ENCODE results near the gene ADGRL1.

The ADGRL1 gene

DNA sequence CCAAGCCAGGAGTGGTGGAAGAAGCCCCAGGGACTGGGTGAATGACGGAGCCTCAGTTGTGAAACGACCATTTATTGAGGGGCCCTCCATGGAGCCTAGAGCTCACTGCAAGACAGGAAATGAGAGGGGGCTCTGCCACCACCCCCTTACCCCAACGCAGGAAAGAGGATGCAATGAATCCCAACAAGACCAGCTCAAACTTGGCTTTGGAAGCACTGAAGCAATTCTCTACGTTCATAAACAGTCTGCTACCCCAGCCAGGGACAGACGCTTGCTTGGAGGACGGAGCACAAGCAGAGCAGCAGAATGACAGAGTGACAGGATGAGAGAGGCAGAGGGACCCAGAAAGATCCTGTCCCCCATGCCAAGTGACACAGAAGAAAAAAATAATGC, 89.4 kb downstream of the ADGRL1 start:
- TF ChIP-seq FOXP2 (optimal IDR thresholded peaks at IDR 0.05; ENCODE audit: borderline replicate concordance, extremely low read depth, extremely low read length, insufficient read depth) (no peak), SIN3A (IDR thresholded peaks at IDR 0.05; ENCODE audit: borderline replicate concordance, insufficient read depth, low read length) (no peak), POLR2AphosphoS5 (IDR thresholded peaks at IDR 0.05; ENCODE audit: low read depth, low read length) (no peak), TAF1 (IDR thresholded peaks at IDR 0.05; ENCODE audit: borderline replicate concordance, insufficient read depth, low read length) (no peak)
- TF ChIP-seq, protein P1, sequence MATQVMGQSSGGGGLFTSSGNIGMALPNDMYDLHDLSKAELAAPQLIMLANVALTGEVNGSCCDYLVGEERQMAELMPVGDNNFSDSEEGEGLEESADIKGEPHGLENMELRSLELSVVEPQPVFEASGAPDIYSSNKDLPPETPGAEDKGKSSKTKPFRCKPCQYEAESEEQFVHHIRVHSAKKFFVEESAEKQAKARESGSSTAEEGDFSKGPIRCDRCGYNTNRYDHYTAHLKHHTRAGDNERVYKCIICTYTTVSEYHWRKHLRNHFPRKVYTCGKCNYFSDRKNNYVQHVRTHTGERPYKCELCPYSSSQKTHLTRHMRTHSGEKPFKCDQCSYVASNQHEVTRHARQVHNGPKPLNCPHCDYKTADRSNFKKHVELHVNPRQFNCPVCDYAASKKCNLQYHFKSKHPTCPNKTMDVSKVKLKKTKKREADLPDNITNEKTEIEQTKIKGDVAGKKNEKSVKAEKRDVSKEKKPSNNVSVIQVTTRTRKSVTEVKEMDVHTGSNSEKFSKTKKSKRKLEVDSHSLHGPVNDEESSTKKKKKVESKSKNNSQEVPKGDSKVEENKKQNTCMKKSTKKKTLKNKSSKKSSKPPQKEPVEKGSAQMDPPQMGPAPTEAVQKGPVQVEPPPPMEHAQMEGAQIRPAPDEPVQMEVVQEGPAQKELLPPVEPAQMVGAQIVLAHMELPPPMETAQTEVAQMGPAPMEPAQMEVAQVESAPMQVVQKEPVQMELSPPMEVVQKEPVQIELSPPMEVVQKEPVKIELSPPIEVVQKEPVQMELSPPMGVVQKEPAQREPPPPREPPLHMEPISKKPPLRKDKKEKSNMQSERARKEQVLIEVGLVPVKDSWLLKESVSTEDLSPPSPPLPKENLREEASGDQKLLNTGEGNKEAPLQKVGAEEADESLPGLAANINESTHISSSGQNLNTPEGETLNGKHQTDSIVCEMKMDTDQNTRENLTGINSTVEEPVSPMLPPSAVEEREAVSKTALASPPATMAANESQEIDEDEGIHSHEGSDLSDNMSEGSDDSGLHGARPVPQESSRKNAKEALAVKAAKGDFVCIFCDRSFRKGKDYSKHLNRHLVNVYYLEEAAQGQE (IDR thresholded peaks at IDR 0.05; ENCODE audit: insufficient read depth in 1 of 2, low read depth in 2 of 2, low read length in 2 of 2) = no peak

DNA sequence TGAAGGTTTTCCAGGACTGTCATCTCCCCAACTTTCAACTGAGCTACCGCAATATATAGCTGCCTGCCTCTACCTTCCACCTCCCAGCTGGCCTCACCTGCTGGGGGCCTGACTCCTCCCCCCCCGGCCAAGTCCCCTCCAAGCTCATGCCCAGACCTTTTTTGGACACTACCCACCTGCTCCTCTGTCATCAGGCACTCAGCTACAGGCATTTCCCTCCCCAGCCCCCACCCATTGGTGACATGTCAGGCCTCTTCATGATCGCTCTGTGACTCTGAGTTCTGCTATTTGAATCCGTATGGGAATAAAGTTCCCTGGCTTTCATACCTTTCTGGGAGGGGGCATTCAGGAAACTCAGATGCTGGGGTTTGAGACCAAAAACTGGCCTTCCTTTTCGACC, 90.2 kb downstream of the ADGRL1 start:
- TF ChIP-seq SIN3A (IDR thresholded peaks at IDR 0.05; ENCODE audit: borderline replicate concordance, insufficient read depth, low read length) = no peak
- TF ChIP-seq, protein P1 (IDR thresholded peaks at IDR 0.05; ENCODE audit: insufficient read depth in 1 of 2, low read depth in 2 of 2, low read length in 2 of 2) = no peak
- no peak for TF ChIP-seq POLR2AphosphoS5 (IDR thresholded peaks at IDR 0.05; ENCODE audit: low read depth, low read length)
- no peak for TF ChIP-seq FOXP2 (optimal IDR thresholded peaks at IDR 0.05; ENCODE audit: borderline replicate concordance, extremely low read depth, extremely low read length, insufficient read depth)

DNA sequence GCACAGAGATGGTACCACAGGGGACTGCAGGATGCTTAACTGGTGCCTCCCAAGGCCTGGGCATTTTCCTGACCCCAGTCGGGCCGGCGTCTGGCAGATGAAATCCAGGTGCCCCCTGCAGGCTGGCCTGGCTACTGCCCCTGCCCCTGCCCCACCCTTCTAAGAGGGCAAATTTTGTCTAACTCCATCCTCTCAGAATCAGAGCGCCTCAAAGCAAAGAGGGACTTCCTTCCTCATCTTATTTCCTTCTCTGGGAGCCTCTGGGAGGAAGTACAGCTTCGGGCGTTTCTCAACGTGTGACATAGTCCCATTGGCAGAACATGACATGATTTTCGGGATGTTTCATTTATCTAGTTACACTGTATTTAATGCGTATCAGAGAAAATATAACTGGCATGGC, 91.1 kb downstream of the ADGRL1 start:
- TF ChIP-seq TAF1 (IDR thresholded peaks at IDR 0.05; ENCODE audit: borderline replicate concordance, insufficient read depth, low read length) (no peak), FOXP2 (optimal IDR thresholded peaks at IDR 0.05; ENCODE audit: borderline replicate concordance, extremely low read depth, extremely low read length, insufficient read depth) (no peak), POLR2AphosphoS5 (IDR thresholded peaks at IDR 0.05; ENCODE audit: low read depth, low read length) (no peak), SIN3A (IDR thresholded peaks at IDR 0.05; ENCODE audit: borderline replicate concordance, insufficient read depth, low read length) (no peak)
- TF ChIP-seq, protein P1 (IDR thresholded peaks at IDR 0.05; ENCODE audit: insufficient read depth in 1 of 2, low read depth in 2 of 2, low read length in 2 of 2) = no peak

DNA sequence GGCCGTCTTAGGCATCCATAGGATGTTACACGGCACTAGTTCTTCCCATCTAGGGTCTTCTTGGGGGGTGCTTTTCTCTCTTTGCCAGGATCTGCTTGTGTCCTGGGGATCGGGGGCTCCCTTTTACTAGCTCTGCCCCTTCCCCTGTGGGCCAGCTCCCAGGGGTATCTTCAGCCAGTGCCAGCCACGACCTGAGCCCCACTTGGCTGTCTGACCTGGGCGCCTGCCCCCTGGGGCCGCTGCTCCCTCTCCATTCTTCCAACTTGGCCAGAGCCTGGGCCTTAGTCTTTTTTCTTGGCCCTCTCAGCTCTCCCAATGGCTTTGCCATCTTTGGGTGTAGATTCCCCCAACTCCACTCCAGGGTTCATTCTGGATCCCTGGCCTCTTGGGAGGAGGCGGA, 91.5 kb downstream of the ADGRL1 start:
- TF ChIP-seq FOXP2 (optimal IDR thresholded peaks at IDR 0.05; ENCODE audit: borderline replicate concordance, extremely low read depth, extremely low read length, insufficient read depth) (no peak), SIN3A (IDR thresholded peaks at IDR 0.05; ENCODE audit: borderline replicate concordance, insufficient read depth, low read length) (no peak), TAF1 (IDR thresholded peaks at IDR 0.05; ENCODE audit: borderline replicate concordance, insufficient read depth, low read length) (no peak), POLR2AphosphoS5 (IDR thresholded peaks at IDR 0.05; ENCODE audit: low read depth, low read length) (no peak)
- TF ChIP-seq, protein P1 (IDR thresholded peaks at IDR 0.05; ENCODE audit: insufficient read depth in 1 of 2, low read depth in 2 of 2, low read length in 2 of 2) = no peak

Measured in PFSK-1 (cell line).